HG03025 (cell line): Measurements from ENCODE around the gene SMARCB1.

Experiments
- ATAC-seq: cut with Tn5 transposase; IDR thresholded peaks from one replicate; pipeline ENCODE4 v1.9.1; 2021; ENCODE audit warnings: mild to moderate bottlenecking, moderate library complexity; ENCODE audit not compliant: unreplicated experiment, low FRiP score

SMARCB1 gene

DNA sequence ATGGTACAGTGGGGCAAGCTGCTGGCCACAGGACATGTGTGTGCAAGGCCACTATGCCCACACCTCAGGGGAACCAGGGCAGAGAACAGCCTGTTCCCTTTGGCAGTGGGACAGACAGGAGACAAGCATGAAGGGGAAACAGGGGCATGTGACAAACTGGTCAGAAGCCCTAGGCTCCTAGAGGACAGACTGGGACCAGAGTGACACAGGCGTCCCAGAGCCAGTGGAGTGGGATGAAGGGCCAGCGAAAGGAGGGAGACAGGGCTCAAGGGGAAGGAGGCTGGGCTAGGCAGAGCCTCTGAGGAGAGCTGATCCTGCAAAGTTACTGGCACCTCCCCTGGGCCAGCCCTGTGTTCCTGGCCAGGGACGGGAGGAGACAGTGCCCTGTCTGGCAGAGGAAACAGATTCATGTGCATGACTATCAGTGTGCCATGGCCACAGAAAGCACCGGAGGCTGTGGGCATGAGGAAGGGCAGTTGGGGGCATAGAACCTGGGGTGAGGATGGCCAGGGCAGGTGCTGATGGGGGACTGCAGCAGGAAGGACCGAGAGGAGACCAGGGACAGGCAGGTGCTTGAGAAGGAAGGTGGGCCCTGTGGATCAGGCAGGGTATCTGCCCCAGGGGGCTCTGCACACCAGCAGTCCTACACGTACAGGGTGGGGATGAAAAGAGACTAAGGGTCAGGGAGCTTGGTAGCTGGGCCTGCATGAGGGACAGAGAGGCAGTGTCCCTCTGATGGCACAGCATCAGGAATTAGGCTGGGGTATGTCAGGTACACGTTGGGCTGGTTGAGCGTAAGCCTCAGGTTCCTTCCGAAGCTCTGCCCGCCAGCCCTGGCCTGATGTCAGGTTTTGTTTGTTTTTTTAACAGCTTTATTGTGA lies 42.3 kb downstream of the SMARCB1 start:
- ATAC-seq: no peak

DNA sequence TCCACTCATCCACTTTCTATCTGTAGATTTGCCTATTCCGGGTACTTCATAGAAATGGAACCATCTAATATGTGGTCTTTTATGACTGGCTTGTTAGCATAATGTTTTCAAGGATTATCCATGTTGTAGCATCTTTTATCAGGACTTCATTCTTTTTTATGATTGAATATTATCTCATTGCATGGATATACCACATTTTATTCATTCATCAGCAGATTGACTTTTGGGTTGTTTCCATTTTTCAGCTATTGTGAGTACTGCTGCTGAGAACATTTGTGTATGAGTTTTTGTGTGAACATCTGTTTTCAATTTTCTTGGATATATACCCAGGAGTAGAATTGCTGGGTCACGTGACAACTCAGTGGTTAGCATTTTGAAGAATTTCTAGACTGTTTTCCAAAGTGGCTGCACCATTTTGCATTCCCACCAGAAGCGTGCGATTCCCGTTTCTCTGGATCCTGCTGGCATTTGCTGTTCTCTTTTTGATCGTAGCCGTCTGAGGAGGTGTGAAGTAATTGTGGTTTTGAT lies 43.1 kb downstream of the SMARCB1 start:
- ATAC-seq: no peak

DNA sequence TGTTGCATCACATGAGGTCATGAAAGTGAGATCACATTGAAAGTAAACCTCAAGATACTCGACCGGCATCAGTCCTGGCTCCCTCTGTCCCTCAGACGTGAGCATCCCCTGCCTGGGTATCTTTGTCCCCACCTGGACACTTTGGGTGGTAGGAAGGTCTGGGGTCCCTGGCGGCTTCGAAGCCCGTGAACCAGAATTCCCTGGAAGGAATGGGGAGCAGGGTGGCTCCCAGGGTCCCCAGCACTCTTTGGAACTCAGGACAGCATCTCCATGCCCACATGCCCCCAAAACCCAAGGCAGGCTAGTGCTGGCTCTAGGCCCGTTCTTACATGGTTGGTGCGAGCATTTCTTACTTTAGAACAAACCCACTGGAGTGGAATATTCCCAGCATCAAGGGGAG lies 44.5 kb downstream of the SMARCB1 start:
- no peak for ATAC-seq

DNA sequence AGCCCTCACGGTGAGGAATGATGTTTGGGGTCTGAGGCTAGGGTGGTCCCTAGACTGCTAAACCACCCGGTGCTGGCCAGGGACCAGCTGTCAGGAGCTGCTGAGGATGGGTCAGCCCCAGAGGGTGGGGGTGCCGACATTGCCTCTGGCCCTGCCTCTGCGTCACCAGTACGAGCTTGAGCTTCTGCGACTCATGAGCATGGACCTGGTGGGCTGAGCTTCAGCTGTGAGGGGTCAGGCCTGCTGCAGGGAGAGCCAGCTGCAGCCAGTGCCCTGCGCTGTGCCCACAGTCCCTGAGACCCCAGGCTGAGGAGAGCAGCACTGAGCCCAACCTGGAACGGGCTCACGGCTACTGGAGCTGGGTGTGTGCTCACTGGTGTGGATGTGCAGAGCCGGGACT lies 45.0 kb downstream of the SMARCB1 start:
- no peak for ATAC-seq

DNA sequence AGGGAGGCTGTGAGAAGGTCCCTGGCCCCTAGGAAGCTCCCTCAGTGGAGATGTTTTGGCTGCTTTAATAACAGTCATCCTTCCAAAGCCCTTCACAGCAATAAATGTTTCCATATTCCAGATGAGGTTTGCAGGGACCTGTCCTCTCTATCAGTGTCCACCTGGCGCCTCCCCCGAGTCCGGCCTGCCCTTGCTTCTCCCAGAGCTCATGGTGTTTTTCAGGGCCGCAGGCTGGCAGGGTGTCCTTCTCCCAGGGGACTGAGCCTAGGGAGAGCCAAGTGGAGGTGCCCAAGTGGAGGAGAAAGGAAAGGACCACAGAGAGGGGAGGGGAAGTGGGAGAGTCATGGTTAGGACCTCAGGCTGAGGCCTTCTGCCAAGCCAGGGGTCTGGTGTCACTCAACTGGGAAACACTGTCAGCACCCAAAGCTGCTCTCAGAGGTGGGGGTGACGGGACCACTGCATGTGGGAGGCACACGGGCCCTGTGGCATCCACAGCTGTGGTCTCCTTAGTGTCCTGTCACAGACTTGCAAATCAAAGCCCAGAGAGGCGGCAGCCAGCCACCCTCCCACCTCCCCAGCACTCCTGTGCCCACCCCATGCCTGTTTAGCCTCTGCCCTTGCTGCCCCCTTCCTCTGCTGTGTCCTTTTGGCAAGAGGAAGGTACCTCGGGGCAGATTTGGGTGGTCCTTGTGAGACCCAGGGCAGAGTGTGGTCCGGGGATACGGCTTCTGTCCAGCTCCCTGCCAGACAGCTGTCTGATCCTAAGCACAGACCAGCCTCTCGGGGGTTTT lies 45.7 kb downstream of the SMARCB1 start:
- no peak for ATAC-seq

DNA sequence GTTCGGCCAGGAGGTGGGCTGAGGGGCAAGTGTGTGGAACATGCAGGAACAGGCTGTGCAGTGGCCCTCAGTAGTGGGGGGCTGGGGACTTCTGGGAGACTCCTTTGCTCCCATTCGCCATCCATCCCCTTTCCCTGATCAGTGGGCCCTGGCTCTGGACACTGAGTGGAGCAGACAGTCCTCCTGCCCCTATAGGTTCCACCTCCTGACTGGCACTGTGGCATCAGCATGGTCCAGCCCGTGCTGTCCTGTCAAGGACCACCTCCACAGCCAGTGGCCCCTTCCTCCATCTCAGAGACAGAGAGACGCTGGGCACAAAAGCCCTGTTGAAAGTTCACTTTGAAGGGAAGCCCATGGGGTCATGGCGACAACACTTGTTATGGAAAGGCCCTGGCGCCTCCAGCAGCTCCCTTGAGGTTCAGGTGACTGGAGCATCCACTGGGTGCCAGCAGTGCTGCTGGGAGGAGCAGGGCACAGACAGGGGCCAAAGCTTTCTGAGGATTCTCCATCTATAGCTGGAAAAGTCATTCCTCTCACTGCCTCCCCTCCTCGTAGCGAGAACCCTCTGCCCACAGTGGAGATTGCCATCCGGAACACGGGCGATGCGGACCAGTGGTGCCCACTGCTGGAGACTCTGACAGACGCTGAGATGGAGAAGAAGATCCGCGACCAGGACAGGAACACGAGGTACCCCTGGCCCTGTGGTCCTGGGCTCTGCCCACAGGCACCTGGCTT lies 46.4 kb downstream of the SMARCB1 start:
- no peak for ATAC-seq

DNA sequence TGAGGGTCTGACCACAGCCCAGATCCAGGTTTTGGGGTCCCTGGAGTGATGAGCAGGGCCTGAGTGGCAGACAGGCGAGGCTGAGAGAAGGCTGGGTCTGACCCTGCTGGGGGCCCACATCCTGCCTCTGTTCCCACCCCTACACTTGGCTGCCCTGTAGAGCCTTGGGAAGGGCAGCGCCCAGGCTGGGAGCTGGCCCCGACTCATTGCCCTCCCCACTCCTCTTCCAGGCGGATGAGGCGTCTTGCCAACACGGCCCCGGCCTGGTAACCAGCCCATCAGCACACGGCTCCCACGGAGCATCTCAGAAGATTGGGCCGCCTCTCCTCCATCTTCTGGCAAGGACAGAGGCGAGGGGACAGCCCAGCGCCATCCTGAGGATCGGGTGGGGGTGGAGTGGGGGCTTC lies 47.1 kb downstream of the SMARCB1 start:
- no peak for ATAC-seq

DNA sequence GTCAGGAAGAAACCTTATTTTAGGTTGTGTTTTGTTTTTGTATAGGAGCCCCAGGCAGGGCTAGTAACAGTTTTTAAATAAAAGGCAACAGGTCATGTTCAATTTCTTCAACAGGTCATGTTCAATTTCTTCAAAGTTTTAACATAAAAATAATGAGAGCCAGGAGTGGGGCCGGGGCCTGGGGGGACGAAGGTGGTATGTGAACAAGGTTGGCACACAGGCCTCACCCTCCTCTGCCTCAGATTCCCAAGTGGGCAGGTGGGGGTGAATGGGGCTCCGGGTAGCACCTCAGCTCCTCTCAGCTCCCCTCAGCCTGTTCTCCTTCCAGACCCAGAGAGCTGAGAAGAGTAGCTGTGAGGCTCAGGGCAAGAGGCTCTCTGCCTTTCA lies 47.6 kb downstream of the SMARCB1 start:
- no peak for ATAC-seq

DNA sequence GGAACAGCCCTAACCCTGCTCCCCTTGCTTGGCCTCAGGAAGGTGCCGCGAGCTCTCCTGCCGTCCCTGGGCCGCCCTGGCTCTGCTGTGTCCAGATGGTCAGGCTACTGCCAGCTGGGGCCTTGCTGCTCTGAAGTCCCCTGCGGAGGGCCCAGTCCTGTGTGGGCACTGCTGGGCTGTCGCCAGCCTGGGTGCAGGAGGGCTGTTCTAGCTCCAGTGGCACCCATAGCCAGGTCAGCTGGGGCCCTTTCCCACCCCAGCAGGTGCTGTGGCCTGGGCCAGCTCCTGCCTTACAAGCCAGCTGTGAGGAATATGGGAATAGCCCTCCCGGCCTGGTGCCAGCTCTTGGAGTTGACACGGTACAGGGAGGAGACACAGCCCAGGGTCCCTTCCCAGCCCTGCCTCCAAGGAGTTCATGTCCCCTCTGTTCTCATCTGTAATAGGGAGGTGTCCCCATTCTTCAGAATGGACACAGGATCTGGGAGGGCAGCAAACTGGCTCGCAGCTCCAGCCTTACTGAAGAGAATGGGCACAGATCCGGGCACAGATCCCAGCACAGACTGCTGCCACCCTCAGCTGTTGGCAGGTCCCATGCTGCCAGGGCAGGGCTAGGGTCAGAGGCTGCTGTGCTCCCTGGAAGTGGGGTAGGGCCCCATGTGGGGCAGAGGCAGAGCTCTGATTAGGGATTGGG lies 48.2 kb downstream of the SMARCB1 start:
- no peak for ATAC-seq

DNA sequence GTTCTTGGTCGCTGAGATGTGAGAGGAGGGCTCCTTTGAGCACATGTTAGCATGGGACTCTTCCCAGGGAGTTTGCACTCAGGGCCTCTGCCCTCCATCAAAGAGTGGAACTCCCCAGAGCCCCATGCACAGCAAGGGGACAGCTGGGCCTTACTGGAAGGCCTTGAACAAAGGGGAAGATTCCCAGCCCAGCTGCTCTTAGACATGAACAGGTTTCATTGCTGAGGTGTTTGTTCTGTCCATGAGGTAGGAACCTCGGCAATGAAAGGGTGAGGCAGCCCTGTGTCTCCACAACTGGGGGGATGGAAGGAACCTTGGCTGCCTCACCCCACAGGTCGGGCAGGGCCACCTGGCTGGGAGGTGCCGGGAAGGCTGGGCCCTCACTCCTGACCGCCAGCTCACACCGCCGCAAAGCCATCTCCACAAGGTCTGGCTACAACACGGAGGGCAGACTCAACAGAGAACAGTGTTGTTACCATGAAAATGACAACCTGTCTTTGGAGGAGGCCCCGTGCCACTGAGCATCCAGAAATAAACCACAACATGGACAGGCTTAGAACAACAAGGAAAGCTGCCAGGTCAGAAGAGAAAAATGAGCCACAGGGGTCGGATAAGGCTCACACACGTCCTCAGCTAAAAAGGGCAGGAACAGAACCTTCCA lies 48.8 kb downstream of the SMARCB1 start:
- no peak for ATAC-seq

DNA sequence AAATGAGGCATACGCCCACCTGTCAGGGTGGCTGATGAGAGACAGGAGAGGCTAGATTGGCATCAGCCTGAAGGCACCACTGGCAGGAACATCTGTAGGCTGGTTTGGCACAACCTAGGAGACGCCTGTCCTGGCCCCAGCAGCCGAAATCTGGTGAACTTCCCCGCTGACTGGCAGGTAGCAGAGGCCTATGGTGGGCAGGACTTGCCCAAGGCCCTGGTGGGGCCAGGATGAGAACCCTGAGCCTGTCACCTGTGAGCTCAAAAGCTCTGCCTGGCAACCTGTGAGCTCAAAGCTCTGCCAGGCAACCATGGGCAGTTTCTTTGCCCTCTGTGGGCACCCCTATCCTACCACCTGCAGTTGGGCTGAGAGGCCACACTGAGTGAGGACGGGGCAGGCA lies 49.5 kb downstream of the SMARCB1 start:
- no peak for ATAC-seq

DNA sequence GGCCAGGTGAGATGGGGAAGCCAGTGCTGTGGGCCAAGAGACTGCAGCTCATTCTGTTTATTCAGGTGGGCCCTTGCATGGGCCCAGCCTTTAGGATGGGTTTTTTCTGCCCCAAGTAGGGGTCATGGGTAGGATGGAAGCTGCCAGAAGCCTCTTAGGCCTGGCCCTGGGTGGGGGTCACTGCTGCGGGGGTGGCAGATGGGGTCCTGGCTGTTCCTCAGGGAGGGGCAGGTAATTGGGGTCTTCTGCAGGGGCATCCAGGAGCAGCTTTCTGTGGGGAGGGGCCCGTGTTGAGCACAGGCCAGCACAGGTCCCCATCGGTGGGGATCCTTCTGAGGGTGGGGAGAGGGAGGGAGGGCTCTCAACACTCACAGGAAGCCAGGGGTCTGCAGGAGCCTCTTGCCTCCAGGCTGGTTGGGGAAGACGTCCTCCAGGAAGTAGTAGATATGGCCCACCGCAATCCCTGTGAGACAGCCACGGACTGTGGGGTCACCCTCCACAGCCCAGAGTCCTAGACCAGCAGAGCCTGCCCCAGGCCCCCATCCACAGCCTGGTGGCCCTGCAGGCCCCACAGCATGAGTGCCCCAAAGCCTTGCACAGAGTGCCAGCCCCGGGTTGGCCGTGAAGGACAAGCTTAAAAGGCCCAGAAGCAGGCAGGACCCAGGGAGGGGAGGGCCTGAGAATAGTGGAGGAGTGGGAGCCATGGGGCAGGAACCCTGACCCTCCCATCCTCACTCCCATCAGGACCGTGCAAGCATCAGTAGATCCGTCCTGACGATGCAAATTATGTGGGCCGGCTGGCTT lies 50.1 kb downstream of the SMARCB1 start:
- no peak for ATAC-seq

DNA sequence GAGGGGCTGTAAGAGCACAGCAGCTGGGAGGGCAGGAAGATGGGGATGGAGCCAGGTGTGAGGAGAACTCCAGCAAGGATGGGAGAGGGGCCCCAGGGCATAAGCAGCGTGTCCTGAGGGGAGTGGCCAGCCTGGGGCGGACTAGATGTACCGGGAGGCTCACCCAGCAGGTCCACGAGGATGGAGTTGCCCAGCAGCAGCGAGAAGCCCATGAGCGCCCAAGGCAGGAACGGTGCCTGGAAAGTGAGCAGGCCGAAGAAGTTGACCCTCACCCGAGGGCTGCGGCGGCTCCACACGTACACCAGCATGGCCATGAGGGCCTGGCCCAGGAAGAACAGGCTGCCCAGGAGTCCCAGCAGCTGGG lies 50.7 kb downstream of the SMARCB1 start:
- ATAC-seq: no peak

DNA sequence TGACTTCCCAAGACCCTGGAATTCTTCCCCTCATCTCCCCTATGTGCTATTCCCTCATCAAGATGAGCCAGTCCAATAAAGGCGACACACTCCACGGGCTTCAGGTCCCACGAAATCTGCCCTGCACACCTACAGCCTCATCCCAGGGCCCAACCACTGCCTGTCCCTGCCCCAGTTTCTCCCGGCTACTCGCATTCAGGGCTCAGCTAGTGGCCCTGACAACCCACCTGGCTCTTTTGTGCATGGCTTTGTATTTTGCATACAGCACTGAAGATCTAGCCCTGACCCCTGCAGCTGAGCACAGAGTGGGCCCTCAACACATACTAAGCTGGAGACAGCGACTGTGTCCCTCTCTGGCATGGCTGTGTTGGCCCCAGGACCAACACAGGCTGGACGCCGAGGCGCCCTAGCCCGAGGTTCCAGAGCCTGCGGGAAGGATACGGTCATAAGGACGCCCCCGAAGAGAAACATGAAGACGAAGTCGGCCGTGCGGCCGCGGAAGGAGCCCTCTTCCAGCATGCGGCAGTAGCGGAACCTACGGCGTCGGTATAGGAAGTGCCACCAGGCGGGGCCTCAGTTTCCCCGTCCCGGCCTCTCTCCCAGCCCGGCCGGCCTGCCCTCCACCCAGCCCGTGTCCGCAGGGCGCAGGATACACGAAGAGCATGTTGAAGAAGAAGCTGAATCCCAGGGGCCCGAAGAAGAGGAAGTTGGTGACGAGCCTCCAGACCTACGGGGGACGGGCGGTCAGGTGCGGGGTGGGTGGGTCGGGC lies 51.3 kb downstream of the SMARCB1 start:
- peak; percentile 11 for ATAC-seq

DNA sequence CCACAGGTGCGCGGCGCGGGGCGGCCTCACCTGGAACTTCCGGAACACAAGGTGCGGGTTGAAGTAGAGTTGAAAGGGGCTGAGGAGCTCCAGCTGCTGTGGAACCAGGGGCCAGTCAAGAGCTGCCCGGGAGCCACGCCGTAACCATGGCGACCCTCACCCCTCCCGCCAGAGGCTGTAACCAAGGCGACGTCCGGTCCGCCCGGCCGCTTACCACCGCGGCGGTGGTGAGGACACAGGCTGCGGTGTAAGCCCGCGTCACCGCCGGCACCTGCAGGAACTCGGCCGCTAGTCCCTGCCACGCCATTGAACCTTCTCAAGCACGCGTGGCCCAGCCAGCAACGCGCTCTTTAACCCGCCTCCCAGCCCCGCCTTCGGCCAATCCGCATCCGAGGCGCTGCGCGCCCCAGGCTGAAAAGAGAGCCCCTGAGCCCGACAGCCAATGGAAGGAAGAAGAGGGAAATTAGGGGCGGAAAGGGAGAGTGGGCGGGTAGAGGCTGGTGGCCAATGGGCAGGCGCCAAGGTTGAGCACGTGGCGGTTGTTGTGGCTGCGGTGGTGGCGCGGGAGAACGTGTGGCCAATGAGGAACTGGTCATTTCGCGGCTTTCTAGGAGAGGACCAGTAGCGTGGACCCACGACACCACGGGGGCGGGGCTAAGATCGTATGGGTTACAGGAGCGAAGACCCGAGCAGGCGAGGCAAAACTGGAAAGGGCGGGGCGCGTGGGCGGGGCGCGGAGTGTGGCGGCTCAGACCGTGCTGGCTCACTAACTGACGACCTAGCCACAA lies 52.1 kb downstream of the SMARCB1 start, which contains the start of gene DERL3:
Gene DERL3, minus strand, starts transcription at position 326 of the 788 bp plus-strand sequence. Its CDS starts 19 bp downstream, at position 307.
- ATAC-seq: peak; percentile 73

DNA sequence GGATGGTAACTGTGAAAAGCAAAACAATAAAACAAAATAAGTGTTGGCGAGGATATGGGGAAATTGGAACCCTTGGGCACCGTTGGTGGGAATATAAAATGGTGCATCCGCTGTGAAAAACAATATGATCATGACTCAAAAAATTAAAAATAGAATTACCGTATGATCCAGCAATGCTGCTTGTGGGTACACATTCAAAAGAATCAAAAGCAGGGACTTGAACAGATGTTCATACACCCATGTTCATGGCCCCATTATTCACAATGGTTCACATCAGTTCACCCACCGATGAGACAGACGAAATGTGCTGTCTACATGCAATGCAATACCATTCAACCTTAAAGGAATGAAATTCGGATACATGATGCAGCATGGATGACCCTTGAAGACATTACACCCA lies 53.3 kb downstream of the SMARCB1 start:
- ATAC-seq: no peak

DNA sequence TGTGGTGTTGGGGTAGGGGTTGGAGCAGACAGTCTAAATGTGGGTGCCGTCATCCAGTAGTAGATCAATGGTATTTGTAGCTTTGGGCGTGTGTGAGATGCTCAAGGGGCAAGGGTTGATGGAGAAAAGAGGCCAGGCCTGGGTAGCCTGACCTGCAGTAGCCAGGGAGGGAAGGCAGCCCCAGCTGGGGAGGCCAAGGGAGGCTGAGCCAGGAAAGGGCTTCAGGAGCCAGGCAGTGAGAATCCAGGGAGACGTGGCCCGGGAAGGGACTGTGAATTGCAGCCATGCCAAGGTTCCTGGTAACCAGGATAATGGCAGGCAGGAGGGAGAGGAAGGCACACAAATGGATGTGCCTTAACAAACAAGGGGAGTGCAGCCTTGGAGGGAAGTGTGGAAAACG lies 54.5 kb downstream of the SMARCB1 start:
- no peak for ATAC-seq
